Measurements from ENCODE around the gene EPC2. TPM values are rescaled to one million over a fixed set of nuclear protein-coding genes. Genes with fewer than 3 reads are reported as not detected.

EPC2 gene
- polyA plus RNA-seq, 1 donor from 2014 or later: 2.9 TPM

DNA sequence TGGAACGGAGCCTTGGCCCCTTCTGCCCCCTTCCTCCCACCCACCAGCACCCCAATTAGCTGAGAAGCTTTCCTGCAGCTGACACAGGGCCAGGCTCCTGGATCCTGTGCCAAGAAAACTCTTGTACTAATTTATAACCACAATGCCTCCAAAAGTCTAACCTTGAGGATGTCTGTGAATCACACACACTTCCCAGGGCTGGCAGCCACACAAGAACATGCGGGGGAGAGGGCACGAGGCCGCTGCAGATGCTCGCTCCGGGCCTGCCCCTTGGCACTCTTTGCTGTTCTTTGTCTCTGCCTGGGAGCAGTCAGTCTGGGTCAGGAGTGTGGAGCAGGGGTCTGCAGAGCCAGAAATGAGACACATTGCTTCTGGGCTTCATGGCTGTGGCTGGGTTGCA lies 167.8 kb downstream of the EPC2 start:
- no peak overlapping the region for H3K4me3 Mint-ChIP-seq
- H3K4me1 Mint-ChIP-seq: peaks cover 13 to 24% (median 19%) of the 10 kb centered on the region in 3 donors
- H3K27ac Mint-ChIP-seq: no peak overlapping the region
- H3K9me3 Mint-ChIP-seq: peaks cover 0 to 3% (median 2%) of the 10 kb centered on the region in 3 donors
- H3K27me3 Mint-ChIP-seq: peaks cover 12% of the 10 kb centered on the region
- peaks cover under 1% of the 10 kb centered on the region for H3K36me3 Mint-ChIP-seq

DNA sequence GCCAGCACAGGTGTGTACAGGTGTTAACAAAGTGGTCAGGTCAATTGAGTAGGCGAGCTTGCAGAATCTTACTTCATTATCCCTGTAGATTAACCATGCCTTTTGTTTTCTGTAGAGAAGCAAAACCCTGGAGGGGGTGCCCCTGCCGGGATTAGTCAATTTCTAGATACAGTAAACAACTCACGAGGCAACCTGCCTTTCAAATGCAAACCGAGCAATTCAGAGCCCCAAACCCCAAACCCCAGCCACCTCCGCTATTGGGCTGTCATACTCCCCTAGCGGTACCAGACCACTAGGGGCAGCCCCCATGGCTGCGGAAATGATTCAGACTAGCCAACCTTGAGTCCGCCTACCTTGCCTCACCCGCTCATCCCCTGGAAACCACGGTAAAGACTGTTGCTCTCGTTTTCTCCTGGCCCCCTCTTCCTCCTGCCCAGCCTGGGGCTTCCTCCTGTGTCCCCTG lies 169.1 kb downstream of the EPC2 start:
- peaks cover 13 to 26% (median 19%) of the 10 kb centered on the region in 3 donors for H3K4me1 Mint-ChIP-seq
- H3K4me3 Mint-ChIP-seq: peak overlapping the region in 2 of 4 donors; percentile 19 to 84
- H3K36me3 Mint-ChIP-seq: no peaks in the 10 kb centered on the region
- H3K27ac Mint-ChIP-seq: peak overlapping the region in 1 of 3 donors; percentile 21
- peaks cover 10% of the 10 kb centered on the region for H3K27me3 Mint-ChIP-seq
- H3K9me3 Mint-ChIP-seq: peaks cover 0 to 4% (median 1%) of the 10 kb centered on the region in 3 donors

DNA sequence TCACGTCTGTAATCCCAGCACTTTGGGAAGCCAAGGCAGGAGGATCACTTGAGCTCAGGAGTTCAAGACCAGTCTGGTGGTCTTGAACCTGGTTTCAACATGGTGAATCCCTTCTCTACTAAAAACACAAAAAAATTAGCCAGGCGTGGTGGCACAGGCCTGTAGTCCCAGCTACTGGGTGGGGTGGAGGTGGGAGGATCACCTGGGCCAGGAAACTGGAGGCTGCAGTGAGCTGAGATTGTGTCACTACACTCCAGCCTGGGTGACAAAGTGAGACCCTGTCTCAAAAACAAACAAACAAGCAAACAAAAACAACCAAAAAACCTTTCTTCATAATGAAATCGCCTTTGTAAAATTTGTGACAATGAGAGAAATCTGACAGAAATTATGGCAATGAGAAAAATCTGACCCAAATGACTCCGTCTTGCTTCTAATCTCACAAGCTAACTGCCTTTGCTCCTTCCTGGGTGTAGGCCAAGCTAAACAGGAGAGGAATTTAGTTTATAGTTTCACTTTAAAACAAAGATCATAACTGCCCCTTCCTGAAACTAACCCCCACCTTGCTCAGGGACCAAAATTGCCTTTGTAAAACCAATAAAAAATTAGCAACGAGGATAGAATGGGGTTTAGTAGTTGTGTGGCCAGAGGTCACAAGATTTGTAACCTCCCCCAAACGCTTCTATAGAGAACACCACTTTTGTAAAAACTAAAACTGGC lies 169.8 kb downstream of the EPC2 start:
- Mint-ChIP-seq H3K36me3 (no peaks in the 10 kb centered on the region), H3K27ac (peak overlapping the region in 1 of 3 donors; percentile 48), H3K4me3 (peak overlapping the region in 2 of 4 donors; percentile 67 to 84), H3K9me3 (peaks cover 0 to 4% (median 1%) of the 10 kb centered on the region in 3 donors), H3K27me3 (peaks cover 11% of the 10 kb centered on the region), H3K4me1 (peaks cover 13 to 26% (median 19%) of the 10 kb centered on the region in 3 donors)

DNA sequence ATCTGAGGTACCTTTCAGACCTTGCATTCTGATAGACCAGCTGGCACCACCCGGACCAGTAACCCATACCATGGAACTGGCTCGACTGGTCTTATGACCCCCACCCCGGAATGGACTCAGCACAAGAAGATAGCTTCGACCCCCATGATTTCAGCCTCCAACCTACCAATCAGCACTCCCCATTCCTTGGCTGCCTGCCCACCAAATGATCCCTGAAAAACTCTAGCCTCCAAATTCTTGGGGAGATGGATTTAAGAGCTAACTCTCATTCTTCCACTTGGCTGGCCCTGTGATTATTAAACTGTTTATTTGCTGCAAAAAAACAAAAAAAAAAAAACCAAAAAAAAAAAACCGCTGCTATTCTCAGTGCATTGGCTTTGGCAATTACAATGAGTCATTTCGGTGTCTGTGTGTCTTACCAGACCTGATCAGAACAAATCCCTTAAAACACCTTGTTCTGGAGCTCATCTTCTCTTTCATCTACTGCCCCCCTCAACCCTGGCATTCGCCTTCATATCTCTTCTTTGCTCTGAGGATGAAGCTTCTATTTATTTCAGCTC lies 170.4 kb downstream of the EPC2 start:
- peak overlapping the region in 2 of 4 donors; percentile 23 to 67 for H3K4me3 Mint-ChIP-seq
- no peaks in the 10 kb centered on the region for H3K36me3 Mint-ChIP-seq
- peak overlapping the region in 1 of 3 donors; percentile 64 for H3K27ac Mint-ChIP-seq
- peaks cover 0 to 4% (median 1%) of the 10 kb centered on the region in 3 donors for H3K9me3 Mint-ChIP-seq
- peaks cover 13 to 26% (median 19%) of the 10 kb centered on the region in 3 donors for H3K4me1 Mint-ChIP-seq
- H3K27me3 Mint-ChIP-seq: peaks cover 11% of the 10 kb centered on the region

- Mint-ChIP-seq H3K27ac (no peak overlapping the region), H3K4me1 (peaks cover 15 to 26% (median 19%) of the 10 kb centered on the region in 3 donors), H3K4me3 (no peak overlapping the region), H3K9me3 (peaks cover 0 to 4% (median 1%) of the 10 kb centered on the region in 3 donors), H3K27me3 (peaks cover 14% of the 10 kb centered on the region), H3K36me3 (no peaks in the 10 kb centered on the region)
Observed at GRCh38 chr2:148816176-148816575, 171.6 kb downstream of the EPC2 start.

DNA sequence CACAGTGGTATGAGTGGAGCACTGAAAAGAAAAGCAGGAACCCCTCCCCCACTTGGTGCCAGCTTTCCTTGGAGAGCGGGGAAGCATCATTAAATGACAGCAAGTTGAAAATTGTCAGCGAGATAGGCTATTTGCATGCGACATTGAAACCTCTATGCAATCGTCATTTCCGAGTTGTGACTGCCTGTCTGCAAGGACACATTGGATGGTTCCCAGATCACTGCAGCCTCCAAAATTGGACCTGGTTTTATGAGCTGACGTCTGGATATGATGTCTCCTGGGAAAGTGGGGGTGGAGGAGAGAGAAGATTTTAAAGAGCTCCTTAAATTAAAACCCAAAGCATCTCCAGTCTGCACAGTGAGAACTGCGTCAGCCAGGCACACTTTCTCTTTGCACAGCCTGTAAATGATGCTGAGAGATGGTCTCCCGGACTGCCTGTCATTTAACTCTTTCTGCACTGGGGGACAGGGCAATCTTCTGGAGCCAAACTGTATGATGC lies 172.7 kb downstream of the EPC2 start:
- no peak overlapping the region for H3K27ac Mint-ChIP-seq
- peaks cover 0 to 4% (median 1%) of the 10 kb centered on the region in 3 donors for H3K9me3 Mint-ChIP-seq
- peaks cover 15 to 26% (median 19%) of the 10 kb centered on the region in 3 donors for H3K4me1 Mint-ChIP-seq
- H3K4me3 Mint-ChIP-seq: peak overlapping the region in 3 of 4 donors; percentile 5 to 86 (median 69)
- H3K27me3 Mint-ChIP-seq: peaks cover 16% of the 10 kb centered on the region
- no peaks in the 10 kb centered on the region for H3K36me3 Mint-ChIP-seq

GRCh38 chr2:148819019-148819585 lies 174.6 kb downstream of the EPC2 start:
- H3K27me3 Mint-ChIP-seq: peaks cover 10% of the 10 kb centered on the region
- no peaks in the 10 kb centered on the region for H3K36me3 Mint-ChIP-seq
- peaks cover 0 to 4% (median 4%) of the 10 kb centered on the region in 3 donors for H3K9me3 Mint-ChIP-seq
- H3K27ac Mint-ChIP-seq: no peak overlapping the region
- H3K4me3 Mint-ChIP-seq: no peak overlapping the region
- H3K4me1 Mint-ChIP-seq: peaks cover 11 to 18% (median 12%) of the 10 kb centered on the region in 3 donors

DNA sequence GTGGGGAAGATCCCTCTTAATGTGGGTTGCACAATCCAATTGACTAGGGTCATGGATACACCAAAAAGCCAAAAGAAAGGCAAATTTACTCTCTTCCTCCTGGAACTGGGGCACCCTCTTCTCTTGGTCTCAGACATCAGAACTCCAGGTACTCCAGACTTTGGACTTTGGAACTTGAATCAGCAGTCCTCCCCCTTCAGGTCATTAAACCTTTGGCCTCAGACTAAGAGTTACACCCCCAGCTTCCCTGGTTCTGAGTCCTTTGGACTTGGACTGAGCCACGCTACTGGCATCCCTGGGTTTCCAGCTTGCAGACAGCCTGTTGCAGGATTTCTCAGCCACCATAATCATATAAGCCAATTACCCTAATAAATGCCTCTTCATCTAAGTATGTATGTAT lies 179.6 kb downstream of the EPC2 start:
- Mint-ChIP-seq H3K27me3 (peaks cover 5% of the 10 kb centered on the region), H3K4me1 (peaks cover 0 to 2% (median 0%) of the 10 kb centered on the region in 3 donors), H3K27ac (no peak overlapping the region), H3K36me3 (no peaks in the 10 kb centered on the region), H3K9me3 (peaks cover 11 to 16% (median 12%) of the 10 kb centered on the region in 3 donors), H3K4me3 (no peak overlapping the region)

DNA sequence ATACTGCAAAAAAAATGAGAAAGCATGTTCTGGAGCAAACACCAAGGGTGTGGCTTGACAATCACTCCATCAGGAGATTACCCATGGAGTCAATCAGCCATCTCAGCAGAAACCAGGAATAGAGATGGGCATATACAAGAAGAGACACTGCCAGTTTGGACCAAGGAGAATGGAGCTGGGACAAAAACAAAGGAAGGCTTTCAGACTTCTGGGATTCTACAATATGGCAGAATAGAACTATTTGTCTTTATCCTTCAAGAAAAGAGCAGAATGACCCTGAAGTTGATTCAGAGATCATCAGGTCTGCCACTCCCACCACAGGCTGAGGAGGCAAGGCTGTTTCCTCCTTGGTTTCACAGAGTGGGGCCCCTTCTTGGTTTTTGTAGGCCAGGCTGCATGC lies 182.2 kb downstream of the EPC2 start:
- peaks cover 4% of the 10 kb centered on the region for H3K27me3 Mint-ChIP-seq
- no peak overlapping the region for H3K27ac Mint-ChIP-seq
- H3K9me3 Mint-ChIP-seq: peaks cover 11 to 16% (median 12%) of the 10 kb centered on the region in 3 donors
- H3K36me3 Mint-ChIP-seq: peaks cover 2% of the 10 kb centered on the region
- no peak overlapping the region for H3K4me3 Mint-ChIP-seq
- H3K4me1 Mint-ChIP-seq: no peaks in the 10 kb centered on the region

- peaks cover 9 to 16% (median 12%) of the 10 kb centered on the region in 3 donors for H3K9me3 Mint-ChIP-seq
- H3K27ac Mint-ChIP-seq: no peak overlapping the region
- peaks cover 2% of the 10 kb centered on the region for H3K36me3 Mint-ChIP-seq
- peaks cover 1% of the 10 kb centered on the region for H3K27me3 Mint-ChIP-seq
- no peak overlapping the region for H3K4me3 Mint-ChIP-seq
- no peaks in the 10 kb centered on the region for H3K4me1 Mint-ChIP-seq
Observed at GRCh38 chr2:148828941-148829340, 184.4 kb downstream of the EPC2 start.

GRCh38 chr2:148829618-148830017 lies 185.1 kb downstream of the EPC2 start:
- Mint-ChIP-seq H3K4me1 (no peaks in the 10 kb centered on the region), H3K9me3 (peaks cover 8 to 16% (median 12%) of the 10 kb centered on the region in 3 donors), H3K27me3 (peaks cover 1% of the 10 kb centered on the region)

GRCh38 chr2:148832637-148833036 lies 188.1 kb downstream of the EPC2 start:
- Mint-ChIP-seq H3K4me1 (no peaks in the 10 kb centered on the region), H3K9me3 (peaks cover 1 to 2% (median 1%) of the 10 kb centered on the region in 3 donors), H3K27me3 (peaks cover 5% of the 10 kb centered on the region), H3K4me3 (no peak overlapping the region), H3K27ac (no peak overlapping the region), H3K36me3 (peaks cover 3% of the 10 kb centered on the region)

More at GRCh38 chr2:148829618-148830017, 185.1 kb downstream of the EPC2 start:
- no peak overlapping the region for H3K4me3 Mint-ChIP-seq
- H3K36me3 Mint-ChIP-seq: peaks cover 2% of the 10 kb centered on the region
- no peak overlapping the region for H3K27ac Mint-ChIP-seq
